HG03064 (cell line): ENCODE data around the gene GET3.

ENCODE experiments used
- ATAC-seq: cut with Tn5 transposase; IDR thresholded peaks from one replicate; pipeline ENCODE4 v1.9.1; 2021; ENCODE audit warnings: low read depth; ENCODE audit not compliant: unreplicated experiment

Gene GET3

GRCh38 chr19:12750851-12751250 lies 13.6 kb downstream of the GET3 start:
- no peak for ATAC-seq

DNA sequence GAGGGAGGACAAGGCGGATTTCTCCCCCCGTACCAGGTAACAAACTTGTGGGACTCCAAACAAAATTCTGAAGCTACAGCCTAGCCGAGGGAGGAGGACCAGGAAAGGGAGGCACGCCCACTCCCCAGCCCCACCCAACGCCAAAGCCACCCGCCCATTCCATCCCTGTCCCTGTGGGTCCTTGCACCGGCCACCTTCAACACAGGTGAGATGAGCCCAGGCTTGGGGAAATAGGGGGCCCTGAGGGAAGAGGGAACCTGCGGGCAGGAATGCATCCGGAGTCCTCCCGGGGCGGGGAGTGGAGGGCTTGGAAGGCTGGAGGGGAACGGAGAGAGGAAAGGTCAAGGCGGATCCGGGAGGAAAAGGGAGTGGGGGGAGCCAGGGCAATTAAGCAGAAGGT lies 14.3 kb downstream of the GET3 start, which contains the start of gene BEST2:
Gene BEST2 (plus strand): TSS at position 157 of the 400 bp plus-strand sequence. CDS start 802 bp downstream, outside the sequence.
- ATAC-seq, result no peak

DNA sequence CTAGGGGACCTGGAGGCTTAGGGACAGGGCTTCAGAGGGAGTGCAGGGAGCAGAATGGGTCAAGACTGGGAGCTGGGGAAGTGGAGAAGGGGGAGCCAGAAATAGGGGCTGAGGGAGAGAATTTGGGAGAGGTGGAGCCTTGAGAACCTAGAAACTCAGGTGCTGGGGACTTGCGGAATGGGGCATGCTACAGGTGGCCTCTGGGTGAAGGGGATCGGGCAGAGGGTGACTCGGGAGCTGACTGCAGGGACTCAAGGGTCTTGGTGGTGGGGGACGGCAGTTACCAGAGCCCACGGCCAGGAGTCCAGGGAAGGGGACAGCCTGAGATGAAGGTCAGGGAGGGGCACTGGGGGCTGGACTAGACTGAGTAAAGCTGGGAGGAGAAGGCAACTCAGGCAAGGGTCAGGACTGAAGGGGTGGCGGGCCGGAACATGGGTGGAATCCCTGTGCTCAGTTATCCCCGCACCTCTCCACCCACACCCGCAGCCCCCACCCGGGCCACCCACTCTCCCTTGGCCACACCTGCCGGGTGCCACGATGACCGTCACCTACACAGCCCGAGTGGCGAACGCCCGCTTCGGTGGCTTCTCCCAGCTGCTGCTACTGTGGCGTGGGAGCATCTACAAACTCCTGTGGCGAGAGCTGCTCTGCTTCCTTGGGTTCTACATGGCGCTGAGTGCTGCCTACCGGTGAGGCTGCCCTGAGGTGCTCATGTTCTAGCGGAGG lies 14.9 kb downstream of the GET3 start:
- ATAC-seq, result no peak

- ATAC-seq, result no peak
Measured at GRCh38 chr19:12754465-12755196, 17.3 kb downstream of the GET3 start.

- no peak for ATAC-seq
Measured at GRCh38 chr19:12756150-12756883, 19.0 kb downstream of the GET3 start.

DNA sequence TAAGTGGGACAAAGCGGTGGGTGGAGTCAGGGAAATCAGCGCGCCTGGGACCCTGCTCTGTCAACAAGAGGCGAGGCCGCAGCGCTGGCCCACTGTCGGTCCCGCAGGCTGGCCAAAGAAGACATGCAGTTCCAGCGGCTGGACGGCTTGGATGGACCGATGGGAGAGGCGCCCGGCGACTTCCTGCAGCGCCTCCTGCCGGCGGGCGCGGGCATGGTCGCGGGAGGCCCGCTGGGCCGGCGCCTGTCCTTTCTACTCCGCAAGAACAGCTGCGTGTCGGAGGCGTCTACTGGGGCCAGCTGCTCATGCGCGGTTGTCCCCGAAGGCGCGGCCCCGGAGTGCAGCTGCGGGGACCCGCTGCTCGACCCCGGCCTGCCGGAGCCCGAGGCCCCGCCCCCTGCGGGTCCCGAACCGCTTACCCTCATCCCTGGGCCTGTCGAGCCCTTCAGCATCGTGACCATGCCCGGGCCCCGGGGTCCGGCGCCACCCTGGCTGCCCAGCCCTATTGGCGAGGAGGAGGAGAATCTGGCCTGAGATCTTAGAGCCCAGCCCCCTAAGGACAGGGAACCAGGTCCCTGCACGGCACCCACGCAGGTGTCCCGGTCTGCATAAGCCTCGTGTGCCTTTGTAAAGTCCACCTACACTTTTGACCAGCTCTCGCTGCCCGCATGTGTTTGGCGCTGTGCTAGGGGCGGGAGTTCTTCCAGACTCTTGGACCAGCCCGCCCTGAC lies 20.4 kb downstream of the GET3 start:
- no peak for ATAC-seq

- no peak for ATAC-seq
Measured at GRCh38 chr19:12759686-12760085, 22.4 kb downstream of the GET3 start.

DNA sequence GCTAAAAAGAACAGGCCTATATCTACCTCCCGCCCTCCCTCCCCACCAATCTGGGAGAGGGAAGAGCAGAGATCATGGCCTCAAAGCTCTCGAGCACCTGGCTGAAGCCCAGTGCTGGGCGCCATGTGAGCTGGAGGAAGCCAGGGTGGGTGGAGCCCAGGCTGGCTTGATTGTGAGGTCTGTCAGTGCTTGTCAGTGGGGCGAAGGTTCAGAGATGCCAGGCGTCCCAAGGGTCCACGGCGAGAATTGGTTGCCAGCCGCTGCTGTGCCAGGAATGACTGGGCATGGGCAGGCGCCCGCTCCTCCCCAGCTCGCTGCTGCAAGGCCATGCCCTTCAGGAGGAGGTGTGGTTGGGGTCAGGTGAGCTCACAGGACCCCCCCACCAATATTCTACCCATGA lies 25.8 kb downstream of the GET3 start:
- no peak for ATAC-seq

- ATAC-seq, result no peak
Measured at GRCh38 chr19:12764698-12765097, 27.4 kb downstream of the GET3 start.

GRCh38 chr19:12766051-12766521 lies 28.8 kb downstream of the GET3 start:
- no peak for ATAC-seq

DNA sequence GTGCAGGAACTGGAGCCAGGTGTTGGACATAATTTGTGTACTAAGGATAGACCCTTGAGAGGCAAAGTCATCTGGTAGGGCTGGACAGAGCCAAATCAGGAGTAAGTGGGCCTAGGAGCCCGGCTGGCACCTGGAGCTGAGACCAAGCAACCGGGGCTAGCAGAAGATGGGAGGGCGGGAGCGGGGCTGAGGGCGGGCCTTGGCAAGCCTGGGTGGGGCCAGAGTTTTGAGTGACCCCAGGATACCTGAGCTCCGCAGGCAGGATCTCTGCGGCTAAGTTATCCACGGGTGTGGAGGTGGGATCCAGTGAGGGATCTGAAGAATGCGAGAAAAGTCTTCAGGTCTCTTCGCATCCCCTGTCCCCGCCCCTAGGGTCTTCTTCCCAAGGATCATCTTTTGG lies 29.9 kb downstream of the GET3 start:
- ATAC-seq, result no peak

- ATAC-seq, result no peak
Measured at GRCh38 chr19:12767666-12768065, 30.4 kb downstream of the GET3 start.

- no peak for ATAC-seq
Measured at GRCh38 chr19:12769689-12770088, 32.4 kb downstream of the GET3 start.

DNA sequence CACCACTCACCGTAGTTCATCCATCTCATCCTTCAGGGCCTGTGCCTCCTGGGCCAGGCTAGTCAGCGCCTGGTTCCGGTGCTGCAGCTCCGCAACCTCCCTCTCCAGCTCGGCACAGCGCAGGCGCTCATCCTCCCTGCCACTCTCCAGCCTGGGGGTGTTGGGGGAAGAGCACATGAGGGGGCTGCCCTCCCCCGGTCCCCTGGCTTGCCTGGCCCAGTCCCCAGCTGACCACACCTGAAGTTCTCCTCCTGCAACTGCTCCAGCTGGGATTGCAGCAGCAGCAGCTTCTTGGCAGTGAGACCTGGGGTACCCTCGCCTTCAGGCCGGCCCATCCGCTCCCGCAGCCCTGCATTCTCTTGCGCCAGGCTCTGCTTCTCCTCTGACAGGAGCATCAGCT lies 33.6 kb downstream of the GET3 start:
- ATAC-seq, result no peak

DNA sequence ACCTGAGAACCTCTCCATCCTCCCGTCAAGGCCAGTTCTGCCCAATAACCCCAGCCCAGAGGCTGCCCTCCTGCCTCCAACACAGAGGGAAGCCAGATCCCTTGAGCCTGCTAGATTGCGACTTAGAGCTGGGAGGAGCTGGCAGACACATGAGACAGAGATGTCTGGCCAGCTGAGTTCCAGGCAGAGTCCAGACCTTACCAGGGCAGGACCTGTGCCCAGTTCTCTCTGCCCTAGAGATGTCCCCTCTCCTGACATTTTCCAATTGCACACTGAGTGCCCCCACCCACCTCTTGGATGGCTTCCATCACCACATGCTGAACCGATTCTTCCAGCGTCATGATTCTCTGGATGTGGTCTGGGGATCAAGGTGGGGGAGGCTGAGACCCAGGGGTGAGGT lies 35.0 kb downstream of the GET3 start:
- no peak for ATAC-seq

GRCh38 chr19:12773571-12773970 lies 36.3 kb downstream of the GET3 start:
- ATAC-seq, result no peak

DNA sequence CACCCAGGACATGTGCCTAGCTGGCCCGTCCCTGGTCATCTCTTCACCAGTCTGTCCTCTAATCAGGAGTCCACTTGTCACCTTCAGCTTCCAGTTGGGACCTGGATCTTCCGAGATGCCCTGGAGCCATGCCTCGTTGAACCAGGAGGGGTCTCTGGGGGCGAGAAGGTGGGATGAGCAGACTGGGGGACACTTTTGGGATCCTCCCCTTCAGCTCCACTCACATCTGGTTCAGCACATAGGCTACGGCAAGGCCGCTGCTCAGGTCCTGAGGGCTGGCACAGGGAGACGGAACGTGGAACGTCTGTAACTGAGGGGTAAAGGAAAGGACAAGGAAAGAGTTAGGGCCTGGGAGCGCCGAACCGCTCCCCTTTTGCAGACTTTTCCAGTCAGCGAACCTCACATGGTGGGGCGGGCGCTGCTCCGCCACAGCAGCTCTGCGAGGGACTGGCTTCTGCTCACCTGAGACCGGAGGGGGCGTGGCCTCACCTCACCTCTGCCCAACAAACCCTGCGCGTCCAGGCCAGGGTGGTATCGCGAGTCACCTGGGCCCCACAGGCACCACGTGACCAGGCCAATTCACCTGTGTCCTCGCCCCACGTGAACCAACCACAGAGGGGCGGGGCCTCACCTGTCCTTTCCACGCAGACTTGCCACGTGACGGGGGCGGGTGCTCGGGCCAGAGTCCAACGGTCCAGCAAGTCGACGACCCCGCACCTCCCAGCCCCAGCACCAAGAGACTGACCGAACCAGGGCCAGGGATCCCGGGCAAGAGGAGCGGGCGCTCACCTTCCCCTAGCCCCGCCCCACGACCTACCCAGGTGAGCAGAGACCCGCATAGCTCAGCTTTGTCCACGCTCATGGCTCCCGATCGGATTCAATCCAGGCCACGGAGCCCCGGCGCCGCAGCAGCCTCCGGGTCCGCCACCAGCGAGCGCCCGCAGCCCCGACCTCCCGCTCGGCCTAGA lies 37.6 kb downstream of the GET3 start, which contains the start of gene HOOK2:
Gene HOOK2 (minus strand): TSS at position 965 of the 968 bp plus-strand sequence. CDS start 103 bp downstream, at position 862.
- no peak for ATAC-seq

DNA sequence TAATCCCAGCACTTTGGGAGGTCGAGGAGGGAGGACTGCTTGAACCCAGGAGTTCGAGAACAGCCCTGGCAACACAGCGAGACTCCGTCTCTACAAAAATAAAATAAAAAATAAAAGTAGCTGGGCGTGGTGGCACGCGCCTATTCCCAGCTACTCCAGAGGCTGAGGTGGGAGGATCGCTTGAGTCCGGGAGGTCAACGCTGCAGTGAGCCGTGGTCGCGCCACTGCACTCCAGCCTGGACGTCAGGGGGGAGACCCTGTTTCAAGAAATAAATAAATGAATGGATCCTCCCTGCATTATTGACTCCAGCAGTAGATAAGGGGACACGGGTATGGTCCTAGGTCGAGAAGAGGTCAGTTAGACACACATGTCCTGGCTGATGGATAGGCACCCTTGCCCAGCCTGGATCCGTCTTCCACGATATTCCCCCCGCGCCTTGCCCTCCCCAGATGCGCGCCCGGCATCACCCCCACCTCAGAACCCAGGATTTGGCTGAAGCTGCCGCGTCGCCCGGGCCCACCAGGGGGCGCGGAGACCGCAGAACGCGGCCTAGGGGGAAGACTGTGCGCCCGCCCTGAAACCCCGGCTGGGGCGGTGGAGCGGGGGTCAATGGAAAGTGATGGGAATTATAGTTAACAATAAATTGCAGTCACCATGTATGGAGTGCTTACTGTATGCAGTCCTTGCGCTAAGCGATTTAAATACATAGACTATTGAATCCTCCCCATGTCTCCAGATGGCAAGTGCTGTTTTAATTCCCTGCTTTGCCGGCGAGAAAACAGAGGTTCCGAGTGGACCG lies 40.1 kb downstream of the GET3 start:
- ATAC-seq, result no peak
